GM19240 (cell line): Measurements from ENCODE around the gene TCEAL1.
"Not testable (repeated sequence)": the region's sequence is repeated elsewhere in the genome, so short reads cannot be mapped to it uniquely, and the experiment has no call there.

Source experiments
- DNase-seq: peaks from one replicate; pipeline ENCODE4 v3.0.0; 2011; ENCODE audit warnings: low spot score; ENCODE audit not compliant: insufficient read length

The TCEAL1 gene, protein sequence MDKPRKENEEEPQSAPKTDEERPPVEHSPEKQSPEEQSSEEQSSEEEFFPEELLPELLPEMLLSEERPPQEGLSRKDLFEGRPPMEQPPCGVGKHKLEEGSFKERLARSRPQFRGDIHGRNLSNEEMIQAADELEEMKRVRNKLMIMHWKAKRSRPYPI

DNA sequence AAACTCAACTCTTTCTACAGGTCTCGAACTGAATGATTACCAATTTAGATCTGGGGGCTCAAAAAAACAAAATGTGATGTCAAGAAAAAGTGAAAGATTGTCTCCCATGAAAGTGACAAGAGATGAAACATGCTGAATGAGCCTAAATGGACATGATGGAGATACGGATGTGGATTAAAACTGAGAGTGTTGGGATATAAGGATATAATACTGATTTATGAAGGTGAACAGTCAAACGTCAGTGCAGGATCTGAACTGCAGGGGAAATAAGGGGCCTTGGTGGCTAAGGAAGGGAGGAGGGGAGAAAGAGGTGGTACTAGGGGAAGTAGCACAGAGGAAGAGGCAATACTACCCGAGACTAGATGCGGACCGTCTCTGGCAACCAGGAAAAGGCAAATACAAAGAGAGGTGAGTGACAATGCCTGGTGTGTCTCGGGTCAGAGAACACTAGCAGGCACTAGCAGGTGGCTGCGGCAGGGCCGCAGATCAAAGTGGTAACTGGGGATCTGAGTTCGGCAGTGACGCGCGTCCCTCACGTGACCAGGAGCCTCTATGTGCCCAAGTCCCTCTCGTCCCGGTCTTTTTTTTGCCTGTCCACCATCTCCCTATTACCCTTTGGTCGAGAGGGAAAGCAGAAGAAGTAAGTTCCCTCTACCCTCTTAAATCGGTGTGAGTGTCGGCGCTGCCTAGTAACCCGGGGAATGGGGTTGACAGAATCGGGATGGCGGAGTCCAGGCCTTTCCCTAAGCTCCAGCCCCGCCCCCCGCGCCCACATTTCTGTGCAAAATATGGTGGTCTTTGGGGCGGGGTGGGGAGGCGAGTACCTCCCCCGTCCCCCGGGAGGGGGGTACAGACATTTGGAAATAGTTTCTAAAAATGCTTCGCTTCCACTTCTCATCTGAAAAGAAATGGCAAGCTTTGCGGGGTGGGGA is at the start of gene TCEAL1:
TSS of gene TCEAL1 (plus strand) at position 590 of the 932 bp plus-strand sequence. CDS start 942 bp downstream, outside the sequence.
- no peak for DNase-seq

DNA sequence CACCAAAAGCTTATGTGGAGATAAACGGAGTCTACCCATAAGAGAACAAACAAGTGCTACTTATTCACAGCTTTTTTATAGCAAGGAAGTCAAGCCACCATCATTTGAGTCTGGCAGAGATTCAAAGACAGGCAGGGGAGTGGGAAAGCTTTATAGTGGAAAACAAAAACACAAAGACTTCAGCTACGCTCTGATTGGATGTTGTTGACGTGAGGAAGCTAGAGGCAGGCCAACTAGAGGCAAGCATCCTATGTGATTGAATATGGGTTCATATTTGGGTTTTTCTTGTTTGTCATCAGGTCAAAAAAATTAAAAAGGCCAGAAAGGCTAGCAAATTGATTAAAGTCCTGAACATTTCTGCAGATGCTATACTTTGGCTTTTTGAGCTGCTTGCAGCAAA is 44.2 kb upstream of the TCEAL1 start:
- DNase-seq: no peak

DNA sequence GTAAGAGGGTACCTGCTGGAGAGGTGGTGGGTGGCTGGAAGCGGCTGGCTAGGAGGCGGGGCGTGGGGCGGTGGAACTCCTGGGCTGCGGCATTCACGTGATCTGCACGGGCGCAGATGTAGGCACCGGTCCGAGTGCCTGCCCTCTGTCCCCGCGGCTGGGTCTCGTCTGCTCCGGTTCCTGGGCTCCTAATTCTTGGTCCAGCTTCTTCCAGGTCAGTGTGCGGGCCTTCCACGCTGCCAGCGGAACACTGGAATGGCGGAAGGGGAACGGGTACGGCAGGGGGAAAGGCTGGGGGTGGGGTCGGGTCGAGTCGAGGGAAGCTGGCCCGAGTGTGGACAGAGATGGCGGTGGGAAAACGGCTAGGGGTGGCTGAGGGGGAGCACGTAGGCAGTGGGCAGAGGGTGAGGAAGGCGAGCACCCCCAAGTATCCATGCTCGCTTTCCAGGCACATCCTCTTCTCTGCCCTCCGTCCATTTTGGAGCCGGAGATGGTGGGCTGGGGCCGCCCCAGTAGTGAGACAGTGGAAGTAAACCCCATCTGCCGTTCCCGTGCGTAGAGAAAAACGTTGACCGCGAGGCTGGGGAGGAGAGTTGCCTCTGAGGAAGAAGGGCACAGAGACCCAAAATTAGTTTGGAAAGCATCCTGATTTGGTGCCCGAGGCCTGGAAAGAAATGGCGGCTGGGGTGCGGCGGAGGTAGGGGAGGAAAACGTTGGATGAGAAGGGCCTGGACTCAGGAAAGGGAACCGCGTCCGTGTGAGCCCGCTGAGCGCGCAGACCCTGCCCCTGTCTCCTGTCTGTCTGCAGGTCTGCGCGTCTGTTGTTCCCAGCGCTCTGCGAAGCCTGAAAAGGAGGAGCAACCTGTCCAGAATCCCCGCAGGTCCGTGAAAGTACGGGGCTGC is 43.1 kb upstream of the TCEAL1 start, which contains the start of gene TCEAL4:
TSS of gene TCEAL4 (plus strand) at position 105 of the 903 bp plus-strand sequence. CDS start 1,161 bp downstream, outside the sequence.
- no peak for DNase-seq

DNA sequence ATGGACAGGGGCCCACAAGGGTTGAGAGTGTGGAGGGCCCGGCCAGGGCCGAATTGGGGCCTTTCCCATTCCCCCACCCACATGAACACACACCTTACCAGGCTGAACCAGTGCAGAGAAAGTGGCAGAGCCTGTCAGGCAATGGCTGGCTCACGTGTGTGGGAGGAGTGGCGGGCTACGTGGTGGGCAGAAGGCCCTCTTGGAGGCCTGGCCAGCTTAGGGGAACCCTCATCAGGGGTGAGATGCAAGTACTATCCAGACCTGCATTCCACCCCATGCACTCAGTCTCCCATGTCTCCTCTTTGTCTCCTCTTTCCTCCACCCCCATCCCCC is 42.5 kb upstream of the TCEAL1 start:
- DNase-seq: no peak

DNA sequence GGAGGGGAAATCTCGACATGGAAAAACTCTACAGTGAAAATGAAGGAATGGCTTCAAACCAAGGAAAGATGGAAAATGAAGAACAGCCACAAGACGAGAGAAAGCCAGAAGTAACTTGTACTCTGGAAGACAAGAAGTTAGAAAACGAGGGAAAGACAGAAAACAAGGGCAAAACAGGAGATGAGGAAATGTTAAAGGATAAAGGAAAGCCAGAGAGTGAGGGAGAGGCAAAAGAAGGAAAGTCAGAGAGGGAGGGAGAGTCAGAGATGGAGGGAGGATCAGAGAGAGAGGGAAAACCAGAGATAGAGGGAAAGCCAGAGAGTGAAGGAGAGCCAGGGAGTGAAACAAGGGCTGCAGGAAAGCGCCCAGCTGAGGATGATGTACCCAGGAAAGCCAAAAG is 42.1 kb upstream of the TCEAL1 start:
- no peak for DNase-seq

DNA sequence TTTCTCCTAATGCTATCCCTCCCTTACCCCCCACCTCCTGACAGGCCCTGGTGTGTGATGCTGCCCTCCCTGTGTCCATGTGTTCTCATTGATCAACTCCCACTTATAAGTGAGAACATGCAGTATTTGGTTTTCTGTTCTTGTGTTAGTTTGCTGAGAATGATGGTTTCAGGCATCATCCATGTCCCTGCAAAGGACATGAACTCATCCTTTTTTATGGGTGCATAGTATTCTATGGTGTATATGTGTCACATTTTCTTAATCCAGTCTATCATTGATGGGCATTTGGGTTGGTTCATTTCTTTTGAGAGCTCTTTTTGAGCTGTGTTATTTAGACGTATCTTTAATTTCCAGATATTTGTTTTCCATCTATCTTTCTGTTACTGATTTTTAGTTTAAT is 36.5 kb upstream of the TCEAL1 start:
- DNase-seq: not testable (repeated sequence)

DNA sequence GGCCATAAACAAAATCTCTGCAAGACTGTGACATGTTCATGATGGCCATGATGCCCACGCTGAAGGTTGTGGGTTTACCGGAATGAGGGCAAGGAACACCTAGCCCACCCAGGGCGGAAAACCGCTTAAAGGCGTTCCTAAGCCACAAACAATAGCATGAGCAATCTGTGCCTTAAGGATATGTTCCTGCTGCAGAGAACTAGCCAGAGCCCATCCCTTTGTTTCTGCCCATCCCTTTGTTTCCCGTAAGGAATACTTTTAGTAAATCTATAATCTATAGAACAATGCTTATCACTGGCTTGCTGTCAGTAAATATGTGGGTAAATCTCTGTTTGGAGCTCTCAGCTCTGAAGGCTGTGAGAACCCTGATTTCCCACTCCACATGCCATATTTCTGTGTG is 33.6 kb upstream of the TCEAL1 start:
- not testable (repeated sequence) for DNase-seq

DNA sequence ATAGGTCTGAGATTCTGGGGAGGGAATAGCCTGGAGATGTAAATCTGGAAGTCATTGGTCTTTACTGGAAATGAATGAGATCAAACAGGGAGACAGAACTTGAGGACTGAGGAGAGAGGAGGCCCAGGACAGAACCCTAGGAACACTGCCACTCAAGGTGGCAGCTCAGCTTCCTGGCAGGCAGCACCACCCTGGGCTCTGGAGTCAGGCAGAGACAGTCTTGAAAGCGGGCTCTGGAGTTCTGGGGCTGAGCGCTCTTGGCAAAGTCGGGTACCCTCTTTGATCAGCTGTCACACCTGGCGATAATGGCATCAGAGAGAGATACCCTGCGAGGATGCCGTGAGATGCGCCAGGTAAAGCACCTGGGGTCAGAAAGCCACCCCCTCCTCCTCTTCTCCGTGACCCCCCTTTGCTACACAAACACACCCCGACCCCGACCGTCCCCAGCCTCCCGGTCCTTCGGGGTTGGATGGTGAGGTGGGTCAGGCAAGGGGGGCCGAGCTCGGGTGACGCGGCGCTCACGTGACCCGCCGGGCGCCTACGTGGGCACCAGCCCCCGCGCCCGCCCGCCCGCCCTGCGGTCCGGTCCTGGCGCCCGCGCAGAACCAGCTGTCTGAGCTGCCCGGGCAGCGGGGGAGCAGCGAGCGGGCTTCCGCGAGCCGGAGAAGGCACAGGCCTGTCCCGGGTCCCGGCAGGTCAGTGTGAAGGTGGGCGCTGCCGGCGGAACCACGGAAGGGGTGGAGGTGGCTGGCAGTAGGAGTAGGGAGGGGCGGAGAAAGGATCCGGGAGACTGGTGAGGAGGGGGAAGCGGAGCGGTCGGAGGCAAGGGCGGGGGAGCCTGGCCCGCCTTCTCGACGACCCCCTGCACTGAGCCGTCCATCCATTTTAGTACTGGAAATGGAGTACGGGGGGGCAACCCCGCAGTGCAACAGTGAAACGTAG is 21.1 kb upstream of the TCEAL1 start, which contains the start of gene TCEAL3:
TSS of gene TCEAL3 (plus strand) at position 600 of the 942 bp plus-strand sequence. CDS start 1,102 bp downstream, outside the sequence.
- no peak for DNase-seq

DNA sequence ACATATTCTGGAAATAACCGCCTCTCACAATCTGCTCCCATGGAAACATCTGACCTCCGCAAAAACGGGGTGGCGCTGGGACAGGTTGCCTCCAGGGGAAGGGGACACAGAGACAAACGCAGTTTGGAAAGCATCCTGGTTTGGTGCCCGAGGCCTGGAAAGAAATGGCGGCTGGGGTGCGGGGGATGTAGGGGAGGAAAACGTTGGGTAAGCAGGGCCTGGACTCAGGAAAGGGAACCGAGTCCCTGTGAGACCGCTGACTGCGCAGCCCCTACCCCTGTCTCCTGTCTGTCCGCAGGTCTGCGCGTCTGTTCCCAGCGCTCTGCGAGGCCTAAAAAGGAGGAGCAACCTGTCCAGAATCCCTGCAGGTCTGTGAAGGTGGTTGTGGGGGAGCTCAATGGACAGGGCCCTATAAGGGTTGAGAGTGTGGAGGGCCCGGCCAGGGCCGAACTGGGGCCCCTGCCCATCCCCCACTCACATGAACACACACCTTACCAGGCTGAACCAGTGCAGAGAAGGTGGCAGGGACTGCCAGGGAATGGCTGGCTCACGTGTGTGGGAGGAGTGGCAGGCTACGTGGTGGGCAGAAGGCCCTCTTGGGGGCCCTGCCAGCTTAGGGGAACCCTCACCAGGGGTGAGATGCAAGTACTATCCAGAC is 20.3 kb upstream of the TCEAL1 start:
- no peak for DNase-seq

DNA sequence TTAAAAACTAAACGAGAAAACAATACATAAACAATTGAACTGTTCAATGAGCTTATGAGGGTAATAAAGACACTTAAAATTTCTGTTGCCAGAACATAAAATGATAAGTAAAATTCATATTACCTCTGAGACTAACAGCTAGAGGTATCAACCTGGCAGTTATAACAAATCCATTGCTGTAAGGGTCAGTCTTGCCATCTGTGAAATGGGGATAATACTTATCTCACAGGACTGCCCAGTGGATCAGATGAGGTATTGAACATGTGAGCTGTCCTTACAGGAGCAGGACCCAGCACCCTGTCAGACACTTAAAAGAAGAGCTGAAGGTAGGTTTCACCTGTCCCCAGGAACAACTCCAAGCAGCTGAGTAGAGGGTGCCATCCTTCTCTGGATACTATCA is 18.5 kb upstream of the TCEAL1 start:
- no peak for DNase-seq

DNA sequence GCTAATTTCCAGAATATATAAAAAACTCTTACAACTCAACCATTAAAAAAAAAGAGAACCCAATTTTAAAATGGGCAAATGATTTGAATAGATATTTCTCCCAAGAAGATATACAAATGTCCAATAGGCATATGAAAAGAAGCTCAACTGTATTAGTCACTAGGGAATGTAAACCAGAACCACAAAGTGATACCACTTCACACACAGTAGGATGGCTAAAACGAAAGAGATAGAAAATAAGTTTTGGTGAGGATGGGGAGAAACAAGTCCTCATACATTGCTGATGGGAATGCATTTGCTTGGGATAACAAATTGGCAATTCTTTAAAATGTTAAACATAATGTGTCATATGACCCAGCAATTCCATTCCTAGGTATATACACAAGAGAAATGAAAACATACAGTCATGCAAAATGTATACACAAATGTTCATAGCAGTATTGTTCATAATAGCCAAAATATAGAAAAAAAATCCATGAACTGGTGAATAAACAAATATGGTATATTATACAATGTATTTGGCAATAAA is 15.3 kb upstream of the TCEAL1 start:
- no peak for DNase-seq

DNA sequence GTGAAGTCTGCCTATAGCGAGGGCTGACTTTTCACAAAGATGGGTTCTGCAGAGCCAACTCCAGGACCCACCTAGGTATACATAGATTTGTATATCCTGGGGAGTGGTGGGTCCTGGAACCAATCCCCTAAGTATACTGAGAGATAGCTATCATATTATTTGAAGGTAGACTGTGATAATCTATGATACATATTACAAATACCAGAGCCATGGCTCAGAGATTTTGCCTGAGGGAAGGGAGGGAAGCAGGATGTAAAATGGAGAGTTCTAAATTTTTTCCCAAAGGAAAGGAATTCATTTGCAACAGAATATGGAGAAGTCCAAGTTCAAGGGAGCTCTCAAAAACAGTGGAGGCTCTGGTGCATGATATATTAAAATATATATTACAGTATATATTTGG is 13.8 kb upstream of the TCEAL1 start:
- DNase-seq: no peak

DNA sequence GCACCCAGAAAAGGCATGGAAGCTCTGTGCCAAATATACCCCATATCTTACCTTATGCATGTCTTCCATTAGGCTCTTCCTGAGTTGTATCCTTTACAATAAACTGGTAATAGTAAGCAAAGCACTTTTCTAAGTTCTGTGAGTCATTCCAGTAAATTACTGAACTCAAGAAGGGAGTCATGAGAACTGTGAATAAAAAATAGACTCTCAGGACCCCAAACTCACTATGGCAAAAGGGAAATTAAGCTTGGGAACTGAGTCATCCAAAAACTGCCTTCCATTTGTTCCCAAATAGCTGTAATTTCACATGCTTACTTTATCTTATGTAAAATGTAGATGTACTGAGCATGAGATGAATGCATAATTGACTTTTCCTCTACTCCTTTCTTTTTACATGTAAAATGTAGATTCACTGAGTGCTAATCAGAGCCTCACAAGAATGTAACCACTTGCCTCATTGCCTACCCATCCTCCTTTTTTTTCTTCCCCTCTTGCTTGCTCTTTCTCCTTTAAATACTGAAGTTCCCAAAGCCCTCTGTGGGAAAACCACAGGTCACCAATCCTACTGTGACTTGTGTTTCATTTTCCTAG is 12.9 kb upstream of the TCEAL1 start:
- DNase-seq: no peak

DNA sequence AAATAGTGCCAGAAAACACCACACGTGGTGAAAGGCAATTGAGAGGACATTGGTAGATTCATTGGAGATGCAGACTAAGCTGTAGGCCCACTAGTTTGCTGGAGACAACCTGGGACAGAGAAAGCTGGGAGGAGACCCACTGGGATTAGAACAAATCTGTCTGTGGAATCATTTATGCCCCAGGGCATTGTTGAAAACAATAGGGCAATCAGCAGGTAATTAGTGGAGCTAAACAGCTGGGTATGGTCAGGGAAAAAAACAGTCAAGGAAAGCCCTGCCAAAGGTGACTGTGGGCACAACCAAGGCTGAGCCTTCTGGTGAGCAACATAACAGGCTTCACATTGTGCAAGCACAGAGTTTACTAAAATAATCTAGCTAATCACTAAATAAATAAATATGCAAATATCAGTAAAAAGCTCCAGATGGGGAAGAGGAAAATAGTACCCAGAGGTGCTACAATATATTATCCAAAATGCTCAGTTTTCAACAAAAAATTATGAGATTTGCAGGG is 12.0 kb upstream of the TCEAL1 start:
- DNase-seq: no peak

DNA sequence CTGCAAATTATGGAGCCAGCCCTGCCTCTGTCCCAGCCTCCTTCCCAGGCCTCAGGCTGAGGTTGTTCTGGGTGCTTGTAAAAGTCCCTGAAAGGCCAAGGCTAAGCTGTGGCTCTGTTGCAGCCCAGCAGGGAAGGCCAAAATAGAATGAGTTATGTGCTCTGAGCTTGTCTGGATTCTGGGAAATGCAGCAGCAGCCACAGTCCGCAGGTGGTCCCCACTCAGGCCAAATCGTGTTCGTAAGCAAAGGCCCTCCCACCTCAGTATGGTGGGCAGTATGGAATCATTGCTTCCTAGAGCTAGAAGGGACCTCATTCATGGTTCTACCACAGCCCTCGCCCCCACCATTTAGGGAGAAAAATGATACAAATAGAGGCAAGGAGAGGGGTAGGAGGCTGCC is 4.7 kb upstream of the TCEAL1 start:
- DNase-seq: no peak

DNA sequence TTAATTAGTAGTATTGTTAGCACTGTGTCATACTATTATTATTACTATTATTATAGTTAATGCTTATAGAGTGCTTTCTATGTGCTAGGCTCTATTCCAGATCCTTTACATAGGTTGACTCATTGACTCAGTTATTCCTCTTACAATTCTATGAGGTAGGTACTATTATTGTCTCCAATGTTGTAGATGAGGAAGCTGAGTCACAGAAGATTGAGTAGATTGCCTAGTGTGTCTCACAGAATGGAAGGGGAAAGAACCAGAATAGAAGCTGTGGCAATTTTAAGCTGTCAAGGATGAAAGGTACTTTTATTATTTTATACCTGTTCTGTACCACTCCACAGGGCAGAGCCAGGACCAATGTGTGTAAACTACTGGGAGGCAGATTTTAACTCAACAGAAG is 1.9 kb upstream of the TCEAL1 start:
- no peak for DNase-seq

DNA sequence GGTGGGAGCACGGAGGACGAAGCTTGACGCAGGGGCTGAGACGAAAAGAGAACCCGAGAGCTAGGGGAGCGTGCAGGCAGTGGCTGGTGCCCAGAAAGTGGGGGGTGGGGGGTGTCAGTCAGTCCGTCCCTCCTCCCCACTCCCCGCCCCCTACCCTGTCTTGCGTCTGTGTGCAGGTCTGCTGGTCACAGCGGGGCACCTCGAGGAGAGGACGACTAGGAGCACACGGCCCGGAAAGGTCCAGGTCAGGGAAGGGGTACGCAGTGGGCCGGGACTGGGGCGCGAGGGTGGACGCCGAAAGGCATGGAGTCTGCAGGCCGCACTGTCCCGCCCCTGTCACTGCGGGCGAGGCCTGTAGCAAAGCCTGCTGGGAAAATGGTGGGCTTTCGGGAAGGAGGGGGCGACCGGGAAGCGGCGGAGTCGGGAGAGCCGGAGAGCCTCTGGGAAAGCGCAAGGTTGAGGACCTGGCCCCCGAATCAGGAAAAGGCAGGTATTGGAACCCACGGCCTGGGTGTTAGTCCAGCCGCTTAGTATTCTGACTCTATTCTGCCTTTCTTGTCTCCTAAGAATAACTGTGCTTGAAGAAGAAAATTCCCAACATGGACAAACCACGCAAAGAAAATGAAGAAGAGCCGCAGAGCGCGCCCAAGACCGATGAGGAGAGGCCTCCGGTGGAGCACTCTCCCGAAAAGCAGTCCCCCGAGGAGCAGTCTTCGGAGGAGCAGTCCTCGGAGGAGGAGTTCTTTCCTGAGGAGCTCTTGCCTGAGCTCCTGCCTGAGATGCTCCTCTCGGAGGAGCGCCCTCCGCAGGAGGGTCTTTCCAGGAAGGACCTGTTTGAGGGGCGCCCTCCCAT is 769 bp downstream of the TCEAL1 start:
- no peak for DNase-seq

DNA sequence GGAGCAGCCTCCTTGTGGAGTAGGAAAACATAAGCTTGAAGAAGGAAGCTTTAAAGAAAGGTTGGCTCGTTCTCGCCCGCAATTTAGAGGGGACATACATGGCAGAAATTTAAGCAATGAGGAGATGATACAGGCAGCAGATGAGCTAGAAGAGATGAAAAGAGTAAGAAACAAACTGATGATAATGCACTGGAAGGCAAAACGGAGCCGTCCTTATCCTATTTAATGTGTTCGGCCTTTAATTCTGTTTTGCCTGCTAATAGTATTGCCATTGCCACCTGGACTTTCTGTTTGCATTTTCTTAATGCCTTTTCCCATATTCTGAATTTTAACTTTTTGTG is 1.4 kb downstream of the TCEAL1 start:
- no peak for DNase-seq
